Gastroesophageal sphincter (tissue), 4 donors: ENCODE measurements around the gene SPAG17. TPM values are rescaled to one million over a fixed set of nuclear protein-coding genes. Genes with fewer than 3 reads are reported as not detected.

Source experiments
- ATAC-seq: fragments of 150-250 bp; one replicate; pipeline ENCODE4 v1.9.1; 2016; ENCODE audit warnings: mild to moderate bottlenecking, moderate library complexity
- H3K27ac ChIP-seq, 4 donors: fragments of 200-600 bp; sonication (generic) in 3 of 4; 1 replicate in 3 of 4; 2 replicates in 1 of 4; pipeline ENCODE4 v1.5.1; 2016 to 2019
- H3K27me3 ChIP-seq: fragments of 200-600 bp; sonication (generic); one replicate; pipeline ENCODE4 v1.5.1; 2019
- H3K36me3 ChIP-seq, 2 donors: fragments of 200-600 bp; sonication (generic); one replicate each; pipeline ENCODE4 v1.5.1; 2019; ENCODE audit warnings: control low read depth in 1 of 2
- H3K4me1 ChIP-seq, 3 donors: fragments of 200-600 bp; sonication (generic); 1 replicate in 2 of 3; 2 replicates in 1 of 3; pipeline ENCODE4 v1.5.1; 2016 to 2019; ENCODE audit warnings: control low read depth in 2 of 3
- H3K4me3 ChIP-seq, 2 donors: fragments of 200-600 bp; sonication (generic); one replicate each; pipeline ENCODE4 v1.5.1; 2019; ENCODE audit warnings: mild to moderate bottlenecking in 1 of 2, moderate library complexity in 1 of 2
- H3K9me3 ChIP-seq, 3 donors: fragments of 200-600 bp; sonication (generic); one replicate each; pipeline ENCODE4 v1.5.1; 2017 to 2019; ENCODE audit warnings: control low read depth in 2 of 3
- CTCF ChIP-seq, 4 experiments: fragments of 200-600 bp in 2 of 4; fragments of 450-650 bp in 2 of 4; sonication (generic) in 1 of 4; IDR thresholded peaks; one replicate each; pipeline ENCODE4 v1.5.1; 2017 to 2019; ENCODE audit warnings: antibody characterized with exemption in 4 of 4, mild to moderate bottlenecking in 2 of 4, moderate library complexity in 2 of 4
- EP300 ChIP-seq: sonication (generic); formaldehyde crosslinking; IDR thresholded peaks from one replicate; pipeline ENCODE4 v1.6.1; 2017; ENCODE audit warnings: antibody characterized with exemption, mild to moderate bottlenecking
- POLR2A ChIP-seq, 2 donors: fragments of 450-650 bp; IDR thresholded peaks; one replicate each; pipeline ENCODE4 v1.6.1; 2017; ENCODE audit warnings: antibody characterized with exemption in 2 of 2, mild to moderate bottlenecking in 2 of 2, moderate library complexity in 1 of 2
- POLR2AphosphoS5 ChIP-seq: sonication (generic); formaldehyde crosslinking; IDR thresholded peaks from one replicate; pipeline ENCODE4 v1.6.1; 2017; ENCODE audit warnings: antibody characterized with exemption
- WGBS, 2 donors: methylation state at CpG; one replicate each; pipeline ENCODE4 v1.1.5; 2018; ENCODE audit warnings: low coverage in 1 of 2; 5-methylcytosine and 5-hydroxymethylcytosine counted together
- total RNA-seq, 4 donors: library from RNA; depleted of rRNA; stranded (reverse); fragments of >200 nt; gene quantifications; one replicate each; pipeline ENCODE4 v1.1.0, GENCODE V29; 2016

SPAG17 gene
- total RNA-seq, 4 donors from 2014 or later: 0.13 to 2.2 (median 0.42) TPM

GRCh38 chr1:117905019-117905418 lies 280.0 kb downstream of the SPAG17 start:
- WGBS, 2 donors: 85 to 90% methylated on average over 2 of the region's 2 CpGs
- ATAC-seq: no peak
- H3K4me3 ChIP-seq: no peak overlapping the region
- H3K27me3 ChIP-seq: no peaks in the 10 kb centered on the region
- no peaks in the 10 kb centered on the region for H3K4me1 ChIP-seq
- peaks cover 0 to 97% of the 10 kb centered on the region in 2 donors for H3K36me3 ChIP-seq
- no peaks in the 10 kb centered on the region for H3K9me3 ChIP-seq
- H3K27ac ChIP-seq: no peak overlapping the region
- TF ChIP-seq EP300 (no peak), POLR2AphosphoS5 (no peak), CTCF (IDR thresholded peaks at IDR 0.05) (no peak), POLR2A (IDR thresholded peaks at IDR 0.05) (no peak)

- ATAC-seq: no peak
- TF ChIP-seq CTCF (IDR thresholded peaks at IDR 0.05) (no peak), POLR2A (IDR thresholded peaks at IDR 0.05) (no peak), EP300 (no peak), POLR2AphosphoS5 (no peak)
- peaks cover 0 to 94% of the 10 kb centered on the region in 2 donors for H3K36me3 ChIP-seq
These were observed 280.5 kb downstream of the SPAG17 start for GRCh38 chr1:117904485-117904884.

More at GRCh38 chr1:117904485-117904884, 280.5 kb downstream of the SPAG17 start:
- Histone ChIP-seq H3K27me3 (no peaks in the 10 kb centered on the region), H3K4me1 (no peaks in the 10 kb centered on the region), H3K27ac (no peak overlapping the region), H3K9me3 (no peaks in the 10 kb centered on the region), H3K4me3 (no peak overlapping the region)
- 95 to 100% methylated on average over 1 to 3 of the region's 3 CpGs for WGBS, 2 donors
